Urothelium cell line (cell line): ENCODE data around the gene PHLPP1.

Experiments used
- DNase-seq: peaks from one replicate; pipeline ENCODE4 v3.0.0; 2011; ENCODE audit warnings: low spot score, mixed read lengths
- FAIRE-seq: peaks from 2 replicates; lab custom pipeline; 2011; peaks lifted over from hg19 to GRCh38; lab: Jason Lieb, UNC

The PHLPP1 gene

DNA sequence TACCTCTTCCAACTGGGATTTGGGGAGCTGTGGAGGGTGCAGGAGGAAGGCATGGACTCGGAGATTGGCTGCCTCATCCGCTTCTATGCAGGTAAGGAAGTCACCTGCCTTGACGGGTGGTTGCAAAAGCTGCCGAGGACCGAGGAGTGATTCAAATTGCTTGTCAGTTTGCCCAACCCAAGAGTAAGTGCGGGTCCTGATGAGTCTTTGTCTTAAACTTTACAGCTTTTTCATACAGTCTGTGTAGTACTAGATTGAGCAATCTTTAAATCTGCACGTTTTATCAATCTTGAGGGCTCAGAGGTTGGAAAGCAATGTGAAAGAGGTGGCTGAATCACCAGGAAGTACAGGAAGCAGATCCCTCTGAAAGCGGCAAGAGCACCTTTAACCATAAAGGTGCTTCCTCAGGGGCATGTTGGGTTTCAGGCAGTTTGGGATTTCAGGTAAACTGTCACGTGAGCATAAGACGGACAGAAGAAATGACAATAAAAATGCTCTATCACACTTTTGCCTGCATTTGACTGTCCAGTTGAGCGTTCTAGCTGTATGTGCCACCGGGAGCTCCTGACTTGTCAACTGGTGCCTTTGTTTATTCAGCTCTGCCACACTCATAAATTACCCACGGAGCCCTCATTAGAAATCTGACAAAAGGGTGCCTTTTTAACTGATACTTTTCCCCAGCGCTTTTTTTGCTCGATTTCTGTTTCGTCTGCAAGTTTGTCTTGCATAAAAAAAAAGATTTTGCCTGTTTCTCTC lies 2.0 kb downstream of the PHLPP1 start:
- DNase-seq (peak; percentile 5), FAIRE-seq (no peak)

GRCh38 chr18:62717925-62718800 lies 2.8 kb downstream of the PHLPP1 start:
- FAIRE-seq = no peak
- DNase-seq = no peak

GRCh38 chr18:62720048-62720447 lies 4.7 kb downstream of the PHLPP1 start:
- no peak for FAIRE-seq
- DNase-seq = no peak

GRCh38 chr18:62720766-62721613 lies 5.6 kb downstream of the PHLPP1 start:
- FAIRE-seq = no peak
- DNase-seq = no peak

DNA sequence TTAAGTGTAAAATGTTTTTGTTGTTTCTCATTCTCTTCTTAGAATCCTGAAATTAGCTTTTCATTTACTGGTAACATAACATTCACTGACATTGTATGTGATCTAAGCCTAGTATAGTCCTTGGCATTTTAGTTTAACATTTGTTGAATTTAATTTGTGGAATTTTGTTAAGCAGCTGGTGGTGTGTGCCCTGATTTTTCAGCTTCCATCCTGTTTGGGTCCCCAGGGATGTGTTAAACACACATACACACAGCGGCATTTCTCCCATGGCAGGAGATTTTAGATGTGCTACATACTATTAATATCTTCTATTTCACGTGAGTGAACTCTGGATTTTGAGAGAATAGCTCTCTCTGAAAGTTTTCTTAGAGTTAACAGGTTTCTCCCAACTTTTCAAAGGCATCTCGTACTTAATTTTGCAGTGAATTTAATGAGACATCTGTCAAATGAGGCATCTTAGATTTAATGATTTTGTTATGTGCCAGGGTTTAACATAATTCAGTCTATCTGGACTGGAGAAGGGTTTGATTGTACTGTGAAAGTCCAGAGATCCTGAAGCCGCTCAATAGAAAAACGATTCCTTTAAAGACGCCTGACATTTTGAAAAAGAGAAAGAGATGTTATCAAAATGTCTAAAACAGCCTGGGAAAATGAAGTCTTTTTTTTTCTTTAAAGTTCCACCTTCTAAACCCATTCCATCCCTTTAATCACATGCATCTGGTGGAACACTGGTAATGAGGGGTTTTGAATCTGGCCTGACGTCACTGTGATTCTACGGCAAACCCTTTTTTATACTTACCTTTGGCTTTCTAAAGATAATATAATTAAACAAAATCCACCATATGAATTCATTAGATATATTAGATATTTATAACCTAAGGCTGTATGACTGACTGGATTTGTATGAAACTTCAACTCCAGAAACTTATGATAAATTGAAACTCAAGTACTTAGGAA lies 6.8 kb downstream of the PHLPP1 start:
- FAIRE-seq = no peak
- DNase-seq = no peak

- DNase-seq = no peak
- FAIRE-seq = no peak
Measured at GRCh38 chr18:62723666-62724281, 8.4 kb downstream of the PHLPP1 start.

DNA sequence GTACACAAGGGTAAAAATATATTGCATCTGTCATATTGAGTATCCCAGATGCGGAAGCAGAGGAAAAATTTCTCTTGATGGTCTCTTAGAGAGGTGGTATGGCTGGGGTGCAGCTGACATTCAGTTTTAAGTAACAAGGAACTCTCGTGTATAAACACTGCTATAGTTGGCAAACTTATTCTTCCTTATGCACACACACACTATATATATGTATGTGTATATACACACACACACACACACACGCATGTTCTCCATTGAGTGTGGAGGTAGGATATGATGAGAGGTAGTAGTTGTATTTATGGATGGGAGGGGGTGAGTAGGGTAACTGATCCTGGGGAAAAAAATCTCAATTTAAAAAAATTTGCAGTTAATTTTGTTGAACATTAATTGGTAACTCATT lies 10.6 kb downstream of the PHLPP1 start:
- no peak for FAIRE-seq
- no peak for DNase-seq

DNA sequence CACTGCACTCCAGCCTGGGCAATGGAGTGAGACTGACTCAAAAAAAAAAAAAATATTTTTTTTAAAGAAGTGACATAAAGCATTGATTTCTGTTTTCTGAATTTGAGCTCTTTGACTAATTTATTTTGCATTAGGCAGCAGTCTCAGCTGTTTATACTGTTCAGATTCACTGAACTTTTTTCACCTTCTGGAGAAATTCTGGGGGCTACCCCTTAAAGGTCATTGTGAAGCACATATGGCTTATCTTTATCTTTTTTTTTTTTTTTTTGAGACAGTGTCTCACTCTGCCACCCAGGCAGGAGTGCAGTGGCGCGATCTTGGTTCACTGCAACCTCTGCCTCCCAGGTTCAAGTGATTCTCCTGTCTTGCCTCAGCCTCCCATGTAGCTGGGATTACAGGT lies 12.9 kb downstream of the PHLPP1 start:
- no peak for FAIRE-seq
- no peak for DNase-seq

DNA sequence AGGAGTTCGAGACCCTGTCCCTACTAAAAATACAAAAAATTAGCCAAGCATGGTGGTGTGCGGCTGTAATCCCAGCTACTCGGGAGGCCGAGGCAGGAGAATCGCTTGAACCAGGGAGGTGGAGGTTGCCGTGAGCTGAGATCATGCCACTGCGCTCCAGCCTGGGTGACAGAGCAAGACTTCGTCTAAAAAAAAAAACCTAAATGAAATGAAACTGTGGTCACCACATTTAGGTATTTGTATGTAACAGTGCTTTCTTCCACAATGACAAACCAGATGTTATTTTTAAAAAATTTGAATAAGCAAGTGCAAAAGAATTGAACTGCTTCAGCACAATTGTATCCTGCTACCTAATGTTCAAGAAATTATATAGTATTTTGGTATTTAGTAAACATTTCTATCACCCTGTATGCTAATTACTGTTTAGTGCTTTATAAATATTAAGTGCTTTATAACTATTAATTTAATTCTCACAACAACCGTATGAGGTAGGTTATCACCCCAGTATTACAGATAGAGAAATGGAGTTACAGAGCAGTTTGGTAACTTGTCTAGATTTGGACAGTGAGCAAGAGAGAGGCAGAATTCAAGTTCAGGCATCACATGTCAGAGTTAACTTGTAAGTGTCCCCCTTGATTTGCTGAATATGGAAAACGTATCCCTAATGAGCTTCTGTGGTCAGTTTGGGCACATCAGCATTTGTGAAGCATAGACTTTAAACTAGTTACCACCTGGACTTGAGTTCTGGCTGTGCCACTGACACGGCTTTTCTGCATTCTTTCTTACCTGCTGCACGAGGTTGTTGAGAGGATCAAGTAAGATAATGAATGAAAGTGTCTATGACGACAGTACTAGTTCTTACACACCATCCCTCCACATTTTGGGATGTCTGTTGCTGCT lies 14.4 kb downstream of the PHLPP1 start:
- no peak for DNase-seq
- FAIRE-seq = no peak

- FAIRE-seq (no peak), DNase-seq (no peak)
Measured at GRCh38 chr18:62730941-62731340, 15.6 kb downstream of the PHLPP1 start.

DNA sequence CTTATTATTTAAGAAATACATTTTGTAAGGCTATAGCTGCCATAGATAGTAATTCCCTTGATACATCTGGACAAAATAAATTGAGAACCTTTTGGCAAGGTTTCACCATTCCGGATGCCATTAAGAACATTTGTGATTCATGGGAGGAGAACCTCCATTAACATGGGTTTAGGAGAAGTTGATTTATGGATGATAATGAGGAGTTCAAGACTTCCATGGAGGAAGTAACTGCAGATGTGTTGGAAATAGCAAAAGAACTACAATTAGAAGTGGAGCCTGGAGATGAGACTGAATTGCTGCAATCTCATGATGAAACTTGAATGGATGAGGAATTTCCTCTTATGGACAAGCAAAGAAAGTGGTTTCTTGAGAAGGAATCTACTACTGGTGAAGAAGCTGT lies 17.3 kb downstream of the PHLPP1 start:
- no peak for FAIRE-seq

DNA sequence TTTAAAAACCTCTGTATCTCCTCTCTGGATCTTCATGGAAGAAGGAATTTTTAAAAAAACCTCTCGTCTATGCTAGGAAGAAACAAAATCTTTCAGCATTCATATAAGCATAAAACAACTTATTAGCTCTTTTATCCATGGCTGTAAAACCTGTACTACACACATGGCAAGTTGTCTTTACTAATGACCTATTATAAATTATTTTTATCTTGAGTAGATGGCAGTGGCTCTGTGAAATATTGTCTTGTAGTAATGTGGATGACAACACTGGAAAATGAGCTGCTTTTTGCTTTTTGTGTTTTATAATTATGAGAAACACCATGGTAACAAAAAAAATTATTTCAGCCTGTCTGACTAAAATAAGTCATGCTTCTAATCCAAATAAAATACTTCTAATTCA lies 18.9 kb downstream of the PHLPP1 start:
- DNase-seq = no peak
- FAIRE-seq = no peak

More for the DNA sequence above, 17.3 kb downstream of the PHLPP1 start:
- DNase-seq = no peak

DNA sequence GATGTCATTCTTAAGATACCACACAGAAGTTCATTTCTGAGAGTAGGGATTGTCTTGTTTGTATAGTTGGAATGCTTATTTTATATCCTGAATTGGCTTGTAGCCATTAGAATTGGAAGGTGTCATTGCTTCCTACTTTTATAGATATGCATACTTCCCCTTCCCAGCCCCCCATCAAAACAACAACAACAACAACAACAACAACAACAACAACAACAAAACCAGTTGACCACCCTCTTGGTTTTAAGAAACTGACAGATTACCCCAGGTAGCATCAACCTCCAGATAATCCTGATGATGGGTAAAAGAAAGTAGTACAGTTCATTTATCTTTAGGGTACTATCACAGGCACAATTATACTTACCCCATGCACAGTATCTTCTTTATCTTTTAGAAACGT lies 20.0 kb downstream of the PHLPP1 start:
- FAIRE-seq = no peak
- no peak for DNase-seq

GRCh38 chr18:62736077-62736855 lies 20.9 kb downstream of the PHLPP1 start:
- DNase-seq (no peak), FAIRE-seq (no peak)

GRCh38 chr18:62737241-62737873 lies 22.0 kb downstream of the PHLPP1 start:
- FAIRE-seq (no peak), DNase-seq (no peak)

GRCh38 chr18:62738639-62739038 lies 23.3 kb downstream of the PHLPP1 start:
- DNase-seq = no peak

GRCh38 chr18:62739911-62740310 lies 24.6 kb downstream of the PHLPP1 start:
- DNase-seq (no peak), FAIRE-seq (no peak)

More at GRCh38 chr18:62738639-62739038, 23.3 kb downstream of the PHLPP1 start:
- FAIRE-seq = no peak
